K562 treated with DMSO at 1 percent for 24 hours (cell line): ENCODE data around the gene OTUD1. TPM values are rescaled to one million over a fixed set of nuclear protein-coding genes. Genes with fewer than 3 reads are reported as not detected.

Source experiments
- total RNA-seq: library from RNA; unstranded; fragments of 300-600 nt; gene quantifications from 2 replicates; pipeline ENCODE4 v1.2.3, GENCODE V29; 2022; ENCODE audit warnings: low read depth; ENCODE audit not compliant: insufficient read depth

OTUD1 gene, protein sequence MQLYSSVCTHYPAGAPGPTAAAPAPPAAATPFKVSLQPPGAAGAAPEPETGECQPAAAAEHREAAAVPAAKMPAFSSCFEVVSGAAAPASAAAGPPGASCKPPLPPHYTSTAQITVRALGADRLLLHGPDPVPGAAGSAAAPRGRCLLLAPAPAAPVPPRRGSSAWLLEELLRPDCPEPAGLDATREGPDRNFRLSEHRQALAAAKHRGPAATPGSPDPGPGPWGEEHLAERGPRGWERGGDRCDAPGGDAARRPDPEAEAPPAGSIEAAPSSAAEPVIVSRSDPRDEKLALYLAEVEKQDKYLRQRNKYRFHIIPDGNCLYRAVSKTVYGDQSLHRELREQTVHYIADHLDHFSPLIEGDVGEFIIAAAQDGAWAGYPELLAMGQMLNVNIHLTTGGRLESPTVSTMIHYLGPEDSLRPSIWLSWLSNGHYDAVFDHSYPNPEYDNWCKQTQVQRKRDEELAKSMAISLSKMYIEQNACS
- total RNA-seq: 5.5 and 5.8 TPM in 2 replicates

GRCh38 chr10:23438547-23439451 is at the start of gene OTUD1:
Gene OTUD1 (plus strand): TSS chr10:23439075. CDS start chr10:23439458, 383 bp downstream.

Other genes starting within 250 kb of the OTUD1 start
- not detected in 2 replicates for gene PTF1A, start 246.8 kb upstream of the OTUD1 start, total RNA-seq
- not detected in 2 replicates for gene C10orf67, start 94.3 kb upstream of the OTUD1 start, total RNA-seq